Fibroblast of the aortic adventitia (primary cell): Measurements from ENCODE around the gene EPYC. TPM values are rescaled to one million over a fixed set of nuclear protein-coding genes. Genes with fewer than 3 reads are reported as not detected.

Experiments
- DNase-seq: peaks from one replicate; pipeline ENCODE4 v3.0.0-alpha.2; 2010; ENCODE audit warnings: low read depth
- H3K4me3 ChIP-seq: 2 replicates; pipeline ENCODE4 v1.5.1; 2011; ENCODE audit warnings: low read depth, mild to moderate bottlenecking, control low read depth, low read length, moderate library complexity
- total RNA-seq: library from RNA; depleted of rRNA; stranded (reverse); fragments of >200 nt; gene quantifications from 2 replicates; pipeline ENCODE4 v1.2.3, GENCODE V29; 2012; ENCODE audit warnings: low replicate concordance
- TF ChIP-seq, protein P1 (sequence below): IDR thresholded peaks from 2 replicates; pipeline ENCODE4 v1.5.1; 2011; ENCODE audit warnings: mild to moderate bottlenecking, low read length, control low read depth, inconsistent platforms; ENCODE audit not compliant: insufficient read depth

The EPYC gene
- total RNA-seq, 1 donor = not detected

DNA sequence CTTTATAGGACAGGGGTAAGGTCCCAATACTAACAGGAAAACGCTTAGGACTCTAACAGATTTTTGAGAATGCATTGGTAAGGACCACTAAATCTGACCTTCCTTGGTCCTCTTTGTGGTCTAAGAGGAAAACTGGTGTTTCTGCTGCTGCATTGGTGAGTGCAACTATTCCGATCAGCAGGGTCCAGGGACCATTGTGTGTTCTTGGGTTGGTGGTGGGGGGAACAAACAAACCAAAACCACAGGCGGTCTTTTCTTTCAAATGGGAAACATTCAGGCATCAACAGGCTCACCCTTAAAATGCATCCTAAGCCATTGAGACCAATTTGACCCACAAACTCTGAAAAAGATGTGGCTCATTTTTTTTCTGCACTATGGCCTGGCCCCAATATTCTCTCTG lies 20.7 kb downstream of the EPYC start:
- DNase-seq = no peak
- TF ChIP-seq, protein P1, sequence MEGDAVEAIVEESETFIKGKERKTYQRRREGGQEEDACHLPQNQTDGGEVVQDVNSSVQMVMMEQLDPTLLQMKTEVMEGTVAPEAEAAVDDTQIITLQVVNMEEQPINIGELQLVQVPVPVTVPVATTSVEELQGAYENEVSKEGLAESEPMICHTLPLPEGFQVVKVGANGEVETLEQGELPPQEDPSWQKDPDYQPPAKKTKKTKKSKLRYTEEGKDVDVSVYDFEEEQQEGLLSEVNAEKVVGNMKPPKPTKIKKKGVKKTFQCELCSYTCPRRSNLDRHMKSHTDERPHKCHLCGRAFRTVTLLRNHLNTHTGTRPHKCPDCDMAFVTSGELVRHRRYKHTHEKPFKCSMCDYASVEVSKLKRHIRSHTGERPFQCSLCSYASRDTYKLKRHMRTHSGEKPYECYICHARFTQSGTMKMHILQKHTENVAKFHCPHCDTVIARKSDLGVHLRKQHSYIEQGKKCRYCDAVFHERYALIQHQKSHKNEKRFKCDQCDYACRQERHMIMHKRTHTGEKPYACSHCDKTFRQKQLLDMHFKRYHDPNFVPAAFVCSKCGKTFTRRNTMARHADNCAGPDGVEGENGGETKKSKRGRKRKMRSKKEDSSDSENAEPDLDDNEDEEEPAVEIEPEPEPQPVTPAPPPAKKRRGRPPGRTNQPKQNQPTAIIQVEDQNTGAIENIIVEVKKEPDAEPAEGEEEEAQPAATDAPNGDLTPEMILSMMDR = no peak

DNA sequence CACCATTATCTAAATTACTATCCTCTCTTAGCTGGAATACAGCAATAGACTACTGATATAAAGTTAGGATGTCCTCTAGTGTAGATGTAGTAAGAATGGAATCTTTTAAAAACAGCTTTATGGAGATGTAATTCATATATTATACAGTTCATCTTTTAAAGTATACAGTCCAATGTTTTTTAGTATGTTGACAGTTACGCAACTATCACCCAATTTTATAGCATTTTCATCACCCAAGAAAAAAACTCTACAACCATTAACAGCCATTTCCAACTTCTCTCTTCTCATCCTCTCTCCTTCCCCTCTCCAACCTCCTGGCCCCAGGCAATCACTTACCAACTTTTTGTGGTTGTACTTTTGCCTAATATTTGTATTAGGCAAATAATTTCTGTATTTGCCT lies 22.6 kb downstream of the EPYC start:
- no peak for DNase-seq
- no peak overlapping the region for H3K4me3 ChIP-seq
- TF ChIP-seq, protein P1 = no peak

More for the DNA sequence above, 20.7 kb downstream of the EPYC start:
- H3K4me3 ChIP-seq = no peak overlapping the region

DNA sequence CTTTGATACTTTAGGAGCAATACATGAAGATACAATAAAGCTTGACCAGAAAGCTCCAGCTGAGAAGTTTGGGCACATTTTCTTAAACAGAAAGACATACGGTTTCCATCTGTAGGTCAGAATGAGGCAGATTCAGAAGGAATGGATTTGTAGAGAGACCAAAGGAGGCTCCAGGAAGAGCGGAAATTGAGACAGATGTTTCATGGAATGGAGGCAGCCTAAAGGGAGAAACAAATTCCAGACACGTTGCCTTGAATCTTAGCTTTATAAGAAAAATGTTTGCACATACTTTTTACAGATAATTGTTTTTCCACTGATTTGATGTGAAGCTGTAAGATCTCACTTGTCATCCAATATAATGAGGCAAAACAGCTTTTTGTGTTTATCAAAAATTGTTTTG lies 24.8 kb downstream of the EPYC start:
- H3K4me3 ChIP-seq = no peak overlapping the region
- peak; percentile 65 for DNase-seq
- TF ChIP-seq, protein P1 = no peak

DNA sequence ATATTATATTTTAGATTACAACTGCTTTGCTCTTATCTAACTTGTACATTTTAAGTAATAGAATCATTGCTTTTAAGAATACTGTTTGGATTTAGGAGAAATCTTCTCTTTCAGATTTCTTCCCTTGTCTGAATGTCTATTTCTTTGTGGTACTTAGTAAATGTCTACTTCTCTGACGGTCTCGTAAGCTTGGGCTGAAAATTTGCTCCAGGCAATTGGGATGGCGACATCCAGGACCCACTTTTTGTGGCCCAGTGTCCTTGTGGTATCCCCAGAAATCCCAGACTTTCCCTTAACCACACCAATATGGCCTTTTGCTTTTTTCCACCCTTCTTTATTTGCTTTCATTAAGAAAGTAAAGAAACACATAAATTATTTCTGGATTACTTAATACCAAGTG lies 25.8 kb downstream of the EPYC start:
- no peak for DNase-seq
- H3K4me3 ChIP-seq = no peak overlapping the region
- TF ChIP-seq, protein P1 = no peak

DNA sequence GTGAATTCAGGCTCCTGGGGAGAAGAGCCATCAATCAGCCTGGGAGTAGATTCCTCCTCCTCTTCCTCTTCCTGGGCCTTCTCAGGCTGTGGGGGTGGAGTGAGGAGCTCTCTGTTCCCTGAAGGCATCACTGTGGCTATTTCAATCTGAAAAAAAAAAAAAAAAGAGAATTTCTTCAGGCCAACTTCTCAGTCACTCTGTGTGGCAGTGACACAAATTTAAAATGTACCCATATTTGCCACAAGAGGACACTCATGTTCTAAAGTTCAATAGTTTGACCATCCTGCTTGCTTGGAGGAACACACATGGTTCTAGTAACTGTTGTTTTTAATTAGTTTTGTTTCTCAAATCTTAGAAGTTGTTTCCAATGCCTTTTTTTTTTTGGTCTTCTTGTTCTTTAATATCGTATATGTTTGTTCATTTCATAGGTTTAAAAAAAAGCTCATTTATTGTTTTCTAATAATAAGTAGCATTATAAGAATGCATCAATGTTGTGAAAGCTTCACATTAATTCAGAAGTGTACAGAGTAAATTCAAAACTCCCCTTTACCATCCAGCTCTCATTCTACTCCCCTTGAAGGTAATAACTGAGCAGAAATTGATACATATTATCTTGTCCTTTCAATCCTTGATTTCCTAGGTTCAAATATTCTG lies 26.5 kb downstream of the EPYC start:
- DNase-seq = peak; percentile 87
- TF ChIP-seq, protein P1 = peak; percentile 74
- H3K4me3 ChIP-seq = no peak overlapping the region

DNA sequence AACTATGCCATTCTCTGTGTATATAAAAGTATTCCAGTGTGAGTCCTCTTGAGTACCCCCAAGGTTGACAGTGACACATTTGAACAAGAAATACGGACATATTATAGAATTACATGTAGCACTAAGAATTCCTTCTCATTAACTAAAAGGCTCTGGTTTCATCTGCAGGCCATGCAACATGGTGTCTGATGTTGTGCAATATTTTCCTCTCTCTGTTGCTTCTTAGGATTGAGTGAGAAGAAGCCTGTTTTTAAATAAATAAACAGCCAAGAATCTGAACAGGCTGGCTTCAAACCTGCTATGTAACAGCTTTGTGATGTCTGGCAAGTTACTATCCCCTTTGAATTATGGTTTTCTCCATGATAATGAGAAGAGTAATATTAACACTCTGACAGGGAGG lies 27.5 kb downstream of the EPYC start:
- DNase-seq = no peak
- TF ChIP-seq, protein P1 = no peak
- H3K4me3 ChIP-seq = no peak overlapping the region

DNA sequence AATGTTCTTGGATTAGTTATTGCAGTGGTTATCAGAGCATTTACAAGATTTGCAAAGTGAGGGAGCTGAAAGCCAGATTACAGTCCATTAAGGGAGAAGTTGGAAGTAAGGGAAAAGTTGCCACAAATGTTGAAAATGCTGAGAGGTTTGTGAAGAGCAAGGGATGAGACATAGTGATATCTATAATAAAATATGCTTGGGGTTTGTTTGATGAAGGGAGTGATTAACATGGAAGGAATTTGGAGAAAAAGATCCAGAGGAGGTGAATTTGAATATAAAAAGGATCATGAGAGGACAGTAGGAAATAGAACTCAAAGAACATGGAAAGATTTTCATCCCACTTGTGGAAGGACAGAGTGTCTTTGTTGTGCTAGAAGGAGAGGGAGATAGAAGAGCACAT lies 30.5 kb downstream of the EPYC start:
- peak; percentile 31 for DNase-seq
- TF ChIP-seq, protein P1 = no peak
- no peak overlapping the region for H3K4me3 ChIP-seq
